Osteoblast (primary cell): ENCODE data around the gene ZDHHC14. TPM values are rescaled to one million over a fixed set of nuclear protein-coding genes. Genes with fewer than 3 reads are reported as not detected.

Experiments
- DNase-seq: peaks from one replicate; pipeline ENCODE4 v3.0.0; 2011; ENCODE audit warnings: low spot score, mixed read lengths; ENCODE audit not compliant: insufficient read length; ENCODE audit errors: missing footprints
- H2AFZ ChIP-seq: 2 replicates; pipeline ENCODE4 v1.6.0; 2011; ENCODE audit warnings: mild to moderate bottlenecking, low read length
- H3K27ac ChIP-seq: 2 replicates; pipeline ENCODE4 v1.5.1; 2011; ENCODE audit warnings: mild to moderate bottlenecking, low read depth, low read length, moderate library complexity
- H3K27me3 ChIP-seq: 2 replicates; pipeline ENCODE4 v1.6.0; 2012; ENCODE audit warnings: mild to moderate bottlenecking, control low read depth, inconsistent platforms, low read length, moderate library complexity; ENCODE audit not compliant: insufficient read depth
- H3K36me3 ChIP-seq: 2 replicates; pipeline ENCODE4 v1.5.1; 2011; ENCODE audit warnings: mild to moderate bottlenecking, low read length, control low read depth, moderate library complexity; ENCODE audit not compliant: insufficient read depth
- H3K4me1 ChIP-seq: 2 replicates; pipeline ENCODE4 v1.5.1; 2011; ENCODE audit warnings: mild to moderate bottlenecking, low read length, control low read depth, moderate library complexity; ENCODE audit not compliant: insufficient read depth
- H3K4me2 ChIP-seq: 2 replicates; pipeline ENCODE4 v1.6.0; 2011; ENCODE audit warnings: mild to moderate bottlenecking, low read length; ENCODE audit not compliant: insufficient read depth
- H3K4me3 ChIP-seq: fragments of 200-600 bp; sonication (generic); 3 replicates; pipeline ENCODE4 v1.5.1; 2012; ENCODE audit warnings: mild to moderate bottlenecking, low read length, inconsistent platforms; ENCODE audit not compliant: insufficient read depth
- H3K79me2 ChIP-seq: 2 replicates; pipeline ENCODE4 v1.6.0; 2012; ENCODE audit warnings: mild to moderate bottlenecking, low read length, control low read depth, inconsistent platforms; ENCODE audit not compliant: insufficient read depth
- H3K9me3 ChIP-seq: 2 replicates; pipeline ENCODE4 v1.5.1; 2011; ENCODE audit warnings: low read depth, low read length, control low read depth
- H4K20me1 ChIP-seq: 2 replicates; pipeline ENCODE4 v1.6.0; 2012; ENCODE audit warnings: mild to moderate bottlenecking, low read length, control low read depth; ENCODE audit not compliant: insufficient read depth
- total RNA-seq: library from RNA; depleted of rRNA; stranded (reverse); fragments of >200 nt; gene quantifications from 2 replicates; pipeline ENCODE4 v1.2.3, GENCODE V29; 2012
- TF ChIP-seq, protein P1 (sequence below): IDR thresholded peaks from 2 replicates; pipeline ENCODE4 v1.5.1; 2011; ENCODE audit warnings: mild to moderate bottlenecking, low read depth, low read length, moderate library complexity; ENCODE audit errors: extremely low read depth

The ZDHHC14 gene
- total RNA-seq, 1 donor: 1.4 TPM

DNA sequence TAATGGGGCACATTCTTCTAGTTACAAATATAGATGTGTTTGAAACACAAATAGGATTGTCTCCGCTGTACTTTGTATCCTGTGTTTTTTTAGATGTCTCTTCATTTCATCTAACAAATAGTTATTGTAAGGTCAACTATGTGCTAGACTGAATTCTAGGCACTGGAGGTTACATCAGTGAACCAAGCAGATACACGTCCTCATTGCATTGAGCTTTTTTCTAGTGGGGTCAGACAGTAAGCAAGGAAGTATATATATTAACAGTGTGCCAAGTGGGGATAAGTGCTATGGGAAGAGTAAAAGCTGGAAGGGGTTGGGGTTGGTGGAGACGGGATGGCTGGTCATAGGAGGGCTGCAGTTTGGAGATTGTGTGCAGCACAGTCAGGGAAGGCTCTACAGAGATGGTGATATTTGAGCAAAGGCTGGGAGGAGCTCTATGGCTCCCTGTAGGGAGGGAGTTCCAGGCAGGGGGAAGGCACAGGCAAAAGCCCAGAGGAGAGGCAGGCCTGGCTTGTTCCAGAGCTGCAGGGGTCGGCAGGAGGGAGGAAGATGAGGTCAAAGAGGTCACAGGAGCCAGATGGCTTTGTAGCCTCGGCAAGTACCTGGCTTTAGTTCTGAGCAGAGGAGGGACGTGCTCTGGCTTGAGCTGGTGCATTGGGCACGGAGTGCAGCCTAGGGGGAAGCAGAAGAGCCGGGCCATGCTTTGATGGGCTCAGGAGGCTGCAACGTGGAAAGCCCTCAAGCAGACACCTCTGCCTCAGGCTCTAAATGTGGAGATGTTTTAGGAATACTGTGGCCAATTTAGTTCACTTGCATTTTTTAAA is 152.3 kb downstream of the ZDHHC14 start:
- Histone ChIP-seq H4K20me1 (no peaks in the 10 kb centered on the region), H3K27ac (no peak overlapping the region), H3K4me1 (peaks cover 8% of the 10 kb centered on the region), H3K79me2 (no peaks in the 10 kb centered on the region), H3K27me3 (peaks cover 4% of the 10 kb centered on the region), H2AFZ (no peak overlapping the region), H3K4me2 (no peak overlapping the region), H3K36me3 (no peaks in the 10 kb centered on the region), H3K4me3 (no peak overlapping the region), H3K9me3 (no peaks in the 10 kb centered on the region)
- TF ChIP-seq, protein P1, sequence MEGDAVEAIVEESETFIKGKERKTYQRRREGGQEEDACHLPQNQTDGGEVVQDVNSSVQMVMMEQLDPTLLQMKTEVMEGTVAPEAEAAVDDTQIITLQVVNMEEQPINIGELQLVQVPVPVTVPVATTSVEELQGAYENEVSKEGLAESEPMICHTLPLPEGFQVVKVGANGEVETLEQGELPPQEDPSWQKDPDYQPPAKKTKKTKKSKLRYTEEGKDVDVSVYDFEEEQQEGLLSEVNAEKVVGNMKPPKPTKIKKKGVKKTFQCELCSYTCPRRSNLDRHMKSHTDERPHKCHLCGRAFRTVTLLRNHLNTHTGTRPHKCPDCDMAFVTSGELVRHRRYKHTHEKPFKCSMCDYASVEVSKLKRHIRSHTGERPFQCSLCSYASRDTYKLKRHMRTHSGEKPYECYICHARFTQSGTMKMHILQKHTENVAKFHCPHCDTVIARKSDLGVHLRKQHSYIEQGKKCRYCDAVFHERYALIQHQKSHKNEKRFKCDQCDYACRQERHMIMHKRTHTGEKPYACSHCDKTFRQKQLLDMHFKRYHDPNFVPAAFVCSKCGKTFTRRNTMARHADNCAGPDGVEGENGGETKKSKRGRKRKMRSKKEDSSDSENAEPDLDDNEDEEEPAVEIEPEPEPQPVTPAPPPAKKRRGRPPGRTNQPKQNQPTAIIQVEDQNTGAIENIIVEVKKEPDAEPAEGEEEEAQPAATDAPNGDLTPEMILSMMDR: no peak
- no peak for DNase-seq

- H3K9me3 ChIP-seq: no peaks in the 10 kb centered on the region
- H3K36me3 ChIP-seq: no peaks in the 10 kb centered on the region
- peaks cover 7% of the 10 kb centered on the region for H3K4me1 ChIP-seq
- no peak overlapping the region for H3K4me2 ChIP-seq
- H3K27ac ChIP-seq: no peak overlapping the region
- H3K27me3 ChIP-seq: peaks cover 4% of the 10 kb centered on the region
- TF ChIP-seq, protein P1: no peak
- no peak overlapping the region for H3K4me3 ChIP-seq
- DNase-seq: no peak
- no peaks in the 10 kb centered on the region for H3K79me2 ChIP-seq
- H2AFZ ChIP-seq: no peak overlapping the region
- H4K20me1 ChIP-seq: no peaks in the 10 kb centered on the region
Observed at GRCh38 chr6:157534134-157534871, 153.3 kb downstream of the ZDHHC14 start.

DNA sequence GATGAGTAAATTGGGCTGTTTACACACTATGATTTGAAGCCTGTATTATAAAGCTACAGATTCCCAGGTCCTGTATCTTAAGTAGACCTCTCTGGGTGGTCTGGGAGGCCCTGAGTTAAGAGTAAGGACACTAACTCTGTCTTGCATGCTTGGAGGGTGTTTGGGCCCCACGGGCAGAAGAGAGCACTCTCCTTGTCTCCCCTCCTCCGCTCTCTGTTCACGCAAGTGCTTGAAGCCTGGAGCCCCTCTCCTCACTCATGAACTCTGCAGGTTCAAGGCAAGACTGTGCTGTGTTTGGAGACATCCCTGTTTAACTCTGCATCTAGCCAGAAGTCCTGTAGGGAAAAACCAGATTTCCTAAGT is 154.0 kb downstream of the ZDHHC14 start:
- Histone ChIP-seq H2AFZ (no peak overlapping the region), H3K4me2 (no peak overlapping the region), H3K27me3 (peaks cover 2% of the 10 kb centered on the region), H3K4me3 (no peak overlapping the region), H3K9me3 (no peaks in the 10 kb centered on the region), H3K4me1 (peaks cover 4% of the 10 kb centered on the region), H4K20me1 (no peaks in the 10 kb centered on the region), H3K27ac (no peak overlapping the region), H3K36me3 (no peaks in the 10 kb centered on the region), H3K79me2 (no peaks in the 10 kb centered on the region)
- TF ChIP-seq, protein P1: no peak
- no peak for DNase-seq
